Neutrophil (primary cell): ENCODE results near the gene CCDC107.

Source experiments
- H3K27ac ChIP-seq: fragments of 200-600 bp; sonication (generic); 2 replicates; pipeline ENCODE4 v1.5.1; 2016; ENCODE audit warnings: mild to moderate bottlenecking, moderate library complexity
- H3K27me3 ChIP-seq: fragments of 200-600 bp; sonication (generic); 2 replicates; pipeline ENCODE4 v1.6.0; 2016; ENCODE audit warnings: mild to moderate bottlenecking
- H3K36me3 ChIP-seq: fragments of 200-600 bp; sonication (generic); 2 replicates; pipeline ENCODE4 v1.5.1; 2017
- H3K4me1 ChIP-seq, 2 experiments: fragments of 200-600 bp in 1 of 2; sonication (generic) in 1 of 2; 1 replicate in 1 of 2; 2 replicates in 1 of 2; pipeline versions ENCODE4 v1.5.1 to v1.6.1; 2013 to 2016; ENCODE audit warnings: low read depth in 1 of 2, low read length in 1 of 2, mild to moderate bottlenecking in 1 of 2, moderate library complexity in 1 of 2; ENCODE audit not compliant: control insufficient read depth in 1 of 2, insufficient read depth in 1 of 2
- H3K4me3 ChIP-seq, 2 experiments: fragments of 200-600 bp in 1 of 2; sonication (generic) in 1 of 2; 1 replicate in 1 of 2; 2 replicates in 1 of 2; pipeline ENCODE4 v1.5.1; 2013 to 2016; ENCODE audit warnings: low read depth in 1 of 2, low read length in 1 of 2, mild to moderate bottlenecking in 1 of 2, moderate library complexity in 1 of 2
- H3K9me3 ChIP-seq: fragments of 200-600 bp; sonication (generic); 2 replicates; pipeline ENCODE4 v1.5.1; 2016
- CTCF ChIP-seq: fragments of 200-600 bp; sonication (generic); IDR thresholded peaks from 2 replicates; pipeline ENCODE4 v1.5.1; 2016; ENCODE audit warnings: antibody characterized with exemption

Gene CCDC107

GRCh38 chr9:35688558-35689541, 30.8 kb downstream of the CCDC107 start:
- Histone ChIP-seq H3K9me3 (no peaks in the 10 kb centered on the region), H3K4me1 (peaks cover 10 to 16% of the 10 kb centered on the region in 2 experiments), H3K27me3 (peaks cover 27% of the 10 kb centered on the region), H3K4me3 (no peak overlapping the region), H3K36me3 (no peaks in the 10 kb centered on the region), H3K27ac (no peak overlapping the region)
- TF ChIP-seq CTCF, result no peak

GRCh38 chr9:35689542-35690293, 31.6 kb downstream of the CCDC107 start, which contains the start of gene TPM2:
TPM2 (minus strand) TSS chr9:35689925; CDS start chr9:35689817, 108 bp downstream.
- Histone ChIP-seq H3K27ac (peak within 1 kb of the TSS; percentile 51), H3K9me3 (no peaks in the 10 kb centered on the region), H3K4me1 (peaks cover 10 to 16% of the 10 kb centered on the region in 2 experiments), H3K4me3 (peak within 1 kb of the TSS; percentile 67 to 92), H3K27me3 (peaks cover 27% of the 10 kb centered on the region), H3K36me3 (no peaks in the 10 kb centered on the region)
- TF ChIP-seq CTCF, result no peak

- Histone ChIP-seq H3K4me3 (peak overlapping the region; percentile 67 to 92), H3K27ac (peak overlapping the region; percentile 51), H3K9me3 (no peaks in the 10 kb centered on the region), H3K4me1 (peaks cover 10 to 16% of the 10 kb centered on the region in 2 experiments), H3K27me3 (peaks cover 27% of the 10 kb centered on the region), H3K36me3 (peaks cover 4% of the 10 kb centered on the region)
- TF ChIP-seq CTCF, result no peak
Measured at GRCh38 chr9:35690294-35690613, 32.2 kb downstream of the CCDC107 start.

- Histone ChIP-seq H3K4me3 (peak overlapping the region; percentile 67 to 92), H3K27ac (peak overlapping the region; percentile 51), H3K9me3 (no peaks in the 10 kb centered on the region), H3K27me3 (peaks cover 27% of the 10 kb centered on the region), H3K36me3 (peaks cover 8% of the 10 kb centered on the region), H3K4me1 (peaks cover 10 to 16% of the 10 kb centered on the region in 2 experiments)
- TF ChIP-seq CTCF, result no peak
Measured at GRCh38 chr9:35690614-35691333, 32.7 kb downstream of the CCDC107 start.

GRCh38 chr9:35691334-35691650, 33.2 kb downstream of the CCDC107 start:
- H3K4me1 ChIP-seq, result peaks cover 10 to 16% of the 10 kb centered on the region in 2 experiments
- TF ChIP-seq CTCF, result no peak
- peaks cover 14% of the 10 kb centered on the region for H3K36me3 ChIP-seq
- peaks cover 27% of the 10 kb centered on the region for H3K27me3 ChIP-seq
- no peaks in the 10 kb centered on the region for H3K9me3 ChIP-seq
- peak overlapping the region; percentile 19 for H3K27ac ChIP-seq
- peak overlapping the region; percentile 67 to 92 for H3K4me3 ChIP-seq
